ENCODE data around the gene CCDC146. TPM values are rescaled to one million over a fixed set of nuclear protein-coding genes. Genes with fewer than 3 reads are reported as not detected.
"Not testable (repeated sequence)": the region's sequence is repeated elsewhere in the genome, so short reads cannot be mapped to it uniquely, and the experiment has no call there.

Gene CCDC146
- total RNA-seq, 6 donors from 2014 or later: 3.6 to 62.4 (median 18.7) TPM

GRCh38 chr7:77105904-77106303, 16.5 kb upstream of the CCDC146 start:
- not testable (repeated sequence) for H3K27me3 ChIP-seq; H3K27ac ChIP-seq; H3K9me3 ChIP-seq; H3K4me1 ChIP-seq; H3K4me3 ChIP-seq; ATAC-seq (ENCODE audit: low FRiP score in 2 of 2); H3K36me3 ChIP-seq; DNase-seq
- WGBS, 2 donors: 95 to 97% methylated on average over 3 of the region's 3 CpGs

- not testable (repeated sequence) for H3K4me1 ChIP-seq; H3K4me3 ChIP-seq; DNase-seq; ATAC-seq (ENCODE audit: low FRiP score in 2 of 2); H3K36me3 ChIP-seq; H3K9me3 ChIP-seq; H3K27me3 ChIP-seq; H3K27ac ChIP-seq
- WGBS, 2 donors: 48 to 56% methylated on average over 2 to 3 of the region's 3 CpGs
Observed at GRCh38 chr7:77107659-77108058, 14.8 kb upstream of the CCDC146 start.

- H3K27ac ChIP-seq; H3K9me3 ChIP-seq; H3K27me3 ChIP-seq; H3K36me3 ChIP-seq; ATAC-seq (ENCODE audit: low FRiP score in 2 of 2); H3K4me1 ChIP-seq; H3K4me3 ChIP-seq; DNase-seq: not testable (repeated sequence)
- WGBS, 2 donors: 78 to 83% methylated on average over 1 of the region's 1 CpG
Observed at GRCh38 chr7:77108362-77108761, 14.1 kb upstream of the CCDC146 start.

- WGBS, 2 donors: 34 to 40% methylated on average over 2 of the region's 2 CpGs
- H3K4me3 ChIP-seq, DNase-seq, H3K36me3 ChIP-seq, H3K27ac ChIP-seq, H3K4me1 ChIP-seq, H3K27me3 ChIP-seq, H3K9me3 ChIP-seq: not testable (repeated sequence)
- ATAC-seq (ENCODE audit: low FRiP score in 2 of 2): peak in 1 of 2 donors; percentile 51
Observed at GRCh38 chr7:77112719-77113306, 9.6 kb upstream of the CCDC146 start.

- WGBS, 2 donors: 16 to 21% methylated on average over 1 of the region's 1 CpG
- not testable (repeated sequence) for H3K36me3 ChIP-seq; ATAC-seq (ENCODE audit: low FRiP score in 2 of 2); H3K9me3 ChIP-seq; DNase-seq; H3K4me3 ChIP-seq; H3K27me3 ChIP-seq; H3K27ac ChIP-seq
- peaks cover 5 to 15% (median 6%) of the 10 kb centered on the region in 4 donors for H3K4me1 ChIP-seq
Observed at GRCh38 chr7:77125486-77125885, 3.1 kb downstream of the CCDC146 start.

GRCh38 chr7:77127009-77127408, 4.6 kb downstream of the CCDC146 start:
- H3K27ac ChIP-seq; H3K27me3 ChIP-seq; H3K9me3 ChIP-seq; H3K36me3 ChIP-seq; H3K4me1 ChIP-seq; H3K4me3 ChIP-seq; ATAC-seq (ENCODE audit: low FRiP score in 2 of 2): not testable (repeated sequence)
- peak in 1 of 2 donors; percentile 56 for DNase-seq
- WGBS, 2 donors: 91% methylated on average over 9 of the region's 9 CpGs; no CpG with 5 or more reads in 1 of the 2 donors

- WGBS, 2 donors: 68 to 70% methylated on average over 5 of the region's 7 CpGs
- not testable (repeated sequence) for H3K4me3 ChIP-seq, H3K36me3 ChIP-seq, H3K27ac ChIP-seq, H3K27me3 ChIP-seq, H3K9me3 ChIP-seq, H3K4me1 ChIP-seq, DNase-seq
- ATAC-seq (ENCODE audit: low FRiP score in 2 of 2): peak in 1 of 2 donors; percentile 68
Observed at GRCh38 chr7:77128582-77129410, 6.4 kb downstream of the CCDC146 start.

GRCh38 chr7:77131781-77132180, 9.4 kb downstream of the CCDC146 start:
- not testable (repeated sequence) for DNase-seq; ATAC-seq (ENCODE audit: low FRiP score in 2 of 2); H3K9me3 ChIP-seq; H3K4me3 ChIP-seq; H3K27me3 ChIP-seq; H3K27ac ChIP-seq; H3K4me1 ChIP-seq; H3K36me3 ChIP-seq
- WGBS, 2 donors: 92 to 100% methylated on average over 2 of the region's 3 CpGs

- WGBS, 2 donors: 90 to 94% methylated on average over 2 of the region's 2 CpGs
- not testable (repeated sequence) for H3K9me3 ChIP-seq
Observed at GRCh38 chr7:77138668-77139067, 16.3 kb downstream of the CCDC146 start.

GRCh38 chr7:77140291-77140690, 17.9 kb downstream of the CCDC146 start:
- H3K9me3 ChIP-seq; H3K4me1 ChIP-seq; H3K36me3 ChIP-seq; H3K27me3 ChIP-seq; H3K4me3 ChIP-seq; DNase-seq; H3K27ac ChIP-seq; ATAC-seq (ENCODE audit: low FRiP score in 2 of 2): not testable (repeated sequence)
- WGBS, 2 donors: 85 to 93% methylated on average over 2 to 4 of the region's 4 CpGs

More at GRCh38 chr7:77138668-77139067, 16.3 kb downstream of the CCDC146 start:
- H3K27me3 ChIP-seq; H3K27ac ChIP-seq; H3K4me3 ChIP-seq; H3K4me1 ChIP-seq; H3K36me3 ChIP-seq; DNase-seq; ATAC-seq (ENCODE audit: low FRiP score in 2 of 2): not testable (repeated sequence)

GRCh38 chr7:77152232-77152631, 29.8 kb downstream of the CCDC146 start:
- not testable (repeated sequence) for H3K4me1 ChIP-seq; H3K9me3 ChIP-seq; H3K36me3 ChIP-seq; DNase-seq; H3K27ac ChIP-seq; H3K27me3 ChIP-seq; H3K4me3 ChIP-seq; ATAC-seq (ENCODE audit: low FRiP score in 2 of 2)

- H3K9me3 ChIP-seq, H3K27ac ChIP-seq, H3K36me3 ChIP-seq, DNase-seq, H3K27me3 ChIP-seq, H3K4me1 ChIP-seq, H3K4me3 ChIP-seq: not testable (repeated sequence)
- 50 to 92% methylated on average over 2 to 3 of the region's 3 CpGs for WGBS, 2 donors
- ATAC-seq (ENCODE audit: low FRiP score in 2 of 2): peak in 1 of 2 donors; percentile 79
Observed at GRCh38 chr7:77154917-77155464, 32.6 kb downstream of the CCDC146 start.

Measured in upper lobe of left lung (tissue), 6 donors.